Measurements from ENCODE around the gene NTNG2. TPM values are rescaled to one million over a fixed set of nuclear protein-coding genes. Genes with fewer than 3 reads are reported as not detected.

Gene NTNG2
- total RNA-seq, 1 experiment from 2014 or later = 6.0 TPM

DNA sequence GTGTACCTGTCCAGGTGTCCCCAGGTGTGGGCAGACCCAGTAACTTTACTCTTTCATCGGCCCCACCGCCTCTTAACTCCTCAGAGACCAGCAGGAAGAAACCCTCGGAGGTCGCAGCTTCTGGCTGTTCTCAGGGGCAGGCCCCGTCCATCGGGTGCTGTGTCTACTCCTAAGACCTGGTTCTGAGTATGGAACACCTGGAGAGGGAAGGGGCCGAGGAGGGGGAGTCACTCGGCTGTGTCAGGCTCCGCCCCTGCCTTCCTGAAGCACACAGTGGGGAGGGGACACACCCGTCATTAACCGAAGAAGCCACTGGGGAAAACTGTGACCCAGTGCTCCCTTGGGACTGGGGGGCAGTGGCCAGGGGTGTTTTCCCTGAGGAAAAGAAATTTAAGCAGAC is 22.3 kb downstream of the NTNG2 start:
- DNase-seq (no peak), ATAC-seq (no peak)
- H3K79me2 ChIP-seq (ENCODE audit: low read length) = no peaks in the 10 kb centered on the region
- intact Hi-C loops (cut with micrococcal nuclease) = no loop called here
- no peaks in the 10 kb centered on the region for H3K9me2 ChIP-seq (replicated peaks; ENCODE audit: low read length)
- no peak overlapping the region for H2AFZ ChIP-seq (ENCODE audit: low read length)
- no peaks in the 10 kb centered on the region for H3F3A ChIP-seq (ENCODE audit: low read length, unreplicated experiment)
- no peak overlapping the region for H3K4me3 ChIP-seq (ENCODE audit: low read length)
- ChIA-PET CTCF (no interaction called here), POLR2A (ENCODE audit: unreplicated experiment) (no interaction called here)
- H4K20me1 ChIP-seq (ENCODE audit: low read length) = no peaks in the 10 kb centered on the region
- H3K4me2 ChIP-seq (ENCODE audit: low read length) = no peak overlapping the region
- no peaks in the 10 kb centered on the region; the same call in 1 of the 2 replicates for H3K4me1 ChIP-seq (ENCODE audit: insufficient read depth, low read length)
- BruUV-seq (replicated peaks) = no TSS peak
- no peak overlapping the region for H3K9ac ChIP-seq (ENCODE audit: low read length)
- TF ChIP-seq EZH2phosphoT487 (IDR thresholded peaks at IDR 0.05; ENCODE audit: borderline replicate concordance, low read length) (no peak), EZH2 (IDR thresholded peaks at IDR 0.05; ENCODE audit: low read length, unreplicated experiment) (no peak)
- TF ChIP-seq, protein P1, sequence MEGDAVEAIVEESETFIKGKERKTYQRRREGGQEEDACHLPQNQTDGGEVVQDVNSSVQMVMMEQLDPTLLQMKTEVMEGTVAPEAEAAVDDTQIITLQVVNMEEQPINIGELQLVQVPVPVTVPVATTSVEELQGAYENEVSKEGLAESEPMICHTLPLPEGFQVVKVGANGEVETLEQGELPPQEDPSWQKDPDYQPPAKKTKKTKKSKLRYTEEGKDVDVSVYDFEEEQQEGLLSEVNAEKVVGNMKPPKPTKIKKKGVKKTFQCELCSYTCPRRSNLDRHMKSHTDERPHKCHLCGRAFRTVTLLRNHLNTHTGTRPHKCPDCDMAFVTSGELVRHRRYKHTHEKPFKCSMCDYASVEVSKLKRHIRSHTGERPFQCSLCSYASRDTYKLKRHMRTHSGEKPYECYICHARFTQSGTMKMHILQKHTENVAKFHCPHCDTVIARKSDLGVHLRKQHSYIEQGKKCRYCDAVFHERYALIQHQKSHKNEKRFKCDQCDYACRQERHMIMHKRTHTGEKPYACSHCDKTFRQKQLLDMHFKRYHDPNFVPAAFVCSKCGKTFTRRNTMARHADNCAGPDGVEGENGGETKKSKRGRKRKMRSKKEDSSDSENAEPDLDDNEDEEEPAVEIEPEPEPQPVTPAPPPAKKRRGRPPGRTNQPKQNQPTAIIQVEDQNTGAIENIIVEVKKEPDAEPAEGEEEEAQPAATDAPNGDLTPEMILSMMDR (conservative IDR thresholded peaks at IDR 0.05; ENCODE audit: low read depth, low read length) = no peak
- no peaks in the 10 kb centered on the region for H3K9me3 ChIP-seq (ENCODE audit: low read length)
- no peak overlapping the region for H3K27ac ChIP-seq (ENCODE audit: low read length)
- H3K27me3 ChIP-seq (ENCODE audit: low read length) = no peaks in the 10 kb centered on the region
- no peaks in the 10 kb centered on the region for H3K36me3 ChIP-seq (ENCODE audit: low read depth, low read length)

DNA sequence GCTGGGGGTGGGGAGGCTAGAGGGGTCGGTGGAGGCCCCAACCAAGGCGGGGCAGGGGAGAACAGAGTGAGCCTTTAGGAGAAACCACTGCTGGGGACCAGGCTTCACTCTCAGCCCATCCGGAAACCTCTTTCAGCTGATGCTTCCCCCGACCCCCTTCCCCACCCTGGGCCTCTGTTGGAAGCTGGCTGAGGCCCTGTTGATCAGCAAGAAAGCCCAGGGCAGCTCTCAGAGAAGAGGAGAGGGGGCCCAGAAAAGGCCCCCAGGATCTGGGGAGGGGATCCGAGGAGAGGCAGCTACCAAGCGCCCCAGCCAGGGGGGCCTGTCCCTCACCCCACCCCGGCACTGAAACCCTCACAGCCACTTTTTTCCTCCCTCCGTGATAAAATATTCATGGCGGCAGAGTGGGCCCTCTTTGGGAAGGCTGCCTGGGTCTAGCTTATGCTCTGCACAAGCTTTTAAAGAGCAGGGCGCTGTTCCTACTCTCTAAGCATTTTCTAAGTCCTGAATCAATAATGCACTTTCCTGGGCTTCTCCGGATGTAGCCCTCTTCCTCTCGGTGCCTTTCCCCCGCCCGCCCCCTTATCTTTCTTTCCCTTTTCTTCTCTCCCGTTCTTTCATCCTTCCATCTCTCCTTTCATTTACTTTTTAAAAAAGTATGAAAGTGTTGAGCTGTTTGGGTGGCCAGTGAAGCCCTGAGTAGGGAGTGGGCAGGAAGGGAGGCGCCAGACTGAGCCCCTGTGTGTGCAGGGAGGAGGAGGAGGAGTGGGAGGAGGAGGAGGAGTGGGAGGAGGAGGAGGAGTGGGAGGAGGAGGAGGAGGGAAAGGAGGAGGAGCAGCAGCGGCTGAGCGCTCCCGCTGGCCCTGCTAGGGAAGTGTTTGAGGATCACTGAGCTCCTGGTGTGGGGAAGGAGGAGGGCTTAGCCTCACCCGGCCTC is 23.5 kb downstream of the NTNG2 start:
- H3K4me2 ChIP-seq (ENCODE audit: low read length) = no peak overlapping the region
- intact Hi-C loops (cut with micrococcal nuclease) = no loop called here
- no peak for ATAC-seq

More for the DNA sequence above, 23.5 kb downstream of the NTNG2 start:
- H3K4me3 ChIP-seq (ENCODE audit: low read length) = no peak overlapping the region
- BruUV-seq (replicated peaks) = no TSS peak
- H3K79me2 ChIP-seq (ENCODE audit: low read length) = no peaks in the 10 kb centered on the region
- H3K9me3 ChIP-seq (ENCODE audit: low read length) = no peaks in the 10 kb centered on the region
- DNase-seq = no peak
- no peaks in the 10 kb centered on the region for H4K20me1 ChIP-seq (ENCODE audit: low read length)
- no peak for TF ChIP-seq EZH2phosphoT487 (IDR thresholded peaks at IDR 0.05; ENCODE audit: borderline replicate concordance, low read length)
- no peak for TF ChIP-seq EZH2 (IDR thresholded peaks at IDR 0.05; ENCODE audit: low read length, unreplicated experiment)
- TF ChIP-seq, protein P1 (conservative IDR thresholded peaks at IDR 0.05; ENCODE audit: low read depth, low read length) = no peak
- ChIA-PET POLR2A (ENCODE audit: unreplicated experiment) (no interaction called here), CTCF (no interaction called here)
- no peaks in the 10 kb centered on the region for H3K27me3 ChIP-seq (ENCODE audit: low read length)
- no peak overlapping the region for H2AFZ ChIP-seq (ENCODE audit: low read length)
- H3K9me2 ChIP-seq (replicated peaks; ENCODE audit: low read length) = no peaks in the 10 kb centered on the region
- no peaks in the 10 kb centered on the region; the same call in 1 of the 2 replicates for H3K4me1 ChIP-seq (ENCODE audit: insufficient read depth, low read length)
- H3K9ac ChIP-seq (ENCODE audit: low read length) = no peak overlapping the region
- H3F3A ChIP-seq (ENCODE audit: low read length, unreplicated experiment) = no peaks in the 10 kb centered on the region
- no peak overlapping the region for H3K27ac ChIP-seq (ENCODE audit: low read length)
- no peaks in the 10 kb centered on the region for H3K36me3 ChIP-seq (ENCODE audit: low read depth, low read length)
